Right ventricle myocardium inferior (tissue), 1 donor: Measurements from ENCODE around the gene TPCN1. TPM values are rescaled to one million over a fixed set of nuclear protein-coding genes. Genes with fewer than 3 reads are reported as not detected.

Source experiments
- ATAC-seq: fragments of 200-7000 bp; cut with Tn5 transposase; one replicate; pipeline ENCODE4 v1.9.1; 2020; ENCODE audit warnings: mild to moderate bottlenecking, moderate library complexity
- DNase-seq: peaks from one replicate; pipeline ENCODE4 v3.0.0; 2021; ENCODE audit errors: missing footprints
- intact Hi-C: fragments of 100-400 bp; cut with DNase I; formaldehyde crosslinking; loops from one replicate; pipeline ENCODE4 v1.11.0; 2022
- microRNA-seq: library from miRNA; unstranded; fragments of <30 nt; microRNA quantifications from one replicate; pipeline ENCODE4 v1.2.0, GENCODE V29; 2020
- total RNA-seq: library from RNA; stranded (reverse); fragmentation: NEBNext Ultra II Directional; extraction: Animal tissue kit (Norgen Biotek cat#: 25700); gene quantifications from one replicate; pipeline ENCODE4 v1.2.1, GENCODE V29; 2021
- donor health status: DM: no; HTN: yes; CAD: no; lungs with severe emphysema.

Gene TPCN1
- total RNA-seq, 1 donor from 2014 or later, result 120 TPM

DNA sequence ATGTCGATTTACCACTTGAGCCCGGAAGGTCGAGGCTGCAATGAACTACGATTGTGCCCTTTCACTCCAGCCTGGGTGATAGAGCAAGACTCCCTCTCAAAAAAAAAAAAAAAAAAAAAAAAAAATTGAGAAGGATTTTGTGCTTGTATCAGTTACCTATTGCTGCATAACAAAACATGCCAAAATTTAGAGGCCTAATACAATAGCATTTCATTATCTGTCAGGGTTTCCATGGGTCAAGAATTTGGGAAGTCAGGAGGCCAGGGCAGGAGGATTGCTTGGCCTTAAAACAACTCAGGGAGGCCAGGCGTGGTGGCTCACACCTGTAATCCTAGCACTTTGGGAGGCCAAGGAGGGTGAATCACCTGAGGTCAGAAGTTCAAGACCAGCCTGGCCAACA, 118.3 kb downstream of the TPCN1 start:
- DNase-seq (no peak), ATAC-seq (no peak)
- intact Hi-C loops, result no loop called here

DNA sequence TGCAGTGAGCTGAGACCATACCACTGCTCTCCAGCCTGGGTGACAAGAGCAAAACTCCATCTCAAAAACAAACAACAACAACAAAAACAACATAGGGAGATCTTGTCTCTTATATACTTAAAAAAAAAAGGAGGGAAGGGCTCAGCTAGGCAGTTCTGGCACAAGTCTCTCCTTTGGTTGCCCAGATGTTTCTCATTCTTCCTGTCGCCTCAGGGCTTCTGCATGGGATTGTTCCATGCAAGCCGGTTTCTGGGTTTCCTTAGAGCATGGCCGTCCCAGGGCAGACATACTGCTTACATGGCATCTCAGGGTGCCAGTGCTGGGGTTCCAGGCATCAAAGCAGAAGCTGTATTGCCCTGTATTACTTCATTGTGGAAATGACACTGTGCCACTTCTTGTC, 118.8 kb downstream of the TPCN1 start:
- intact Hi-C loops, result no loop called here
- DNase-seq (no peak), ATAC-seq (no peak)

DNA sequence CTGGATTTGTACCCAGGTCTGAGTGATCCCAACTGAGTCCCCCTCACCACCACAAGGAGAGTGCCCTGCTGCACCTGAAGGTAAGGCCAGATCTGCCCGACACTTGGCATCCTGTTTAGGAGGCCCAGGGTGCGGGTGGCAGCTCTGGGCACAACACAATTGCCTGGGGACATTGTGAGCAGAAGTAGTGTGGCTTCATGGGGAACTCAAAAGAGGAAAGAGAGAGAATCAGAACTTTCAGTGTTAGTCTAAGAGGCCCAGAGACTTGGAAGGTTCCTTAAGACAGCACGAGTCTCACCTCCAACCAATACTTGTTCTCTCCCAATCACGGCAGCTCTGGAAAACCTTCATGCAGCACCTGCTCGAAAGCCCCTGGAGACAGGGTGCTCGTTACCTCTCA, 120.3 kb downstream of the TPCN1 start:
- ATAC-seq, result no peak

DNA sequence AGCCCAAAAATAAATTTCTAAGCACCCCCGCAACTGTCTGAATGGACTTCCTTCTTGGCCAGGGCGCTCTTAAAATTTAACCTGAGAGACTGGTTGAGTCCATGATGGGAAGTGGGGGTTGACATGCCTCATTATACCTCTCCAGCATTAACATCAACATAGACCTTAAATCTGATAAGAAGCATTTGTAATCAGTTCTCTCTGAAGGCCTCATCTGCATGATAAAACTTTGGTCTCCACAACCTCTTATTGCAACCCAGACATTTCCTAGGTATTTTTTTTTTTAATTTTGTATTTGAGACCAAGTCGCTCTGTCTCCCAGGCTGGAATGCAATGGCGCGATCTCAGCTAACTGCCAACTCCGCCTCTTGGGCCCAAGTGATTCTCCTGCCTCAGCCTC, 124.1 kb downstream of the TPCN1 start:
- ATAC-seq, result no peak
- DNase-seq, result no peak
- intact Hi-C loops, result no loop called here

More for the DNA sequence above, 120.3 kb downstream of the TPCN1 start:
- intact Hi-C loops, result no loop called here
- DNase-seq, result no peak

DNA sequence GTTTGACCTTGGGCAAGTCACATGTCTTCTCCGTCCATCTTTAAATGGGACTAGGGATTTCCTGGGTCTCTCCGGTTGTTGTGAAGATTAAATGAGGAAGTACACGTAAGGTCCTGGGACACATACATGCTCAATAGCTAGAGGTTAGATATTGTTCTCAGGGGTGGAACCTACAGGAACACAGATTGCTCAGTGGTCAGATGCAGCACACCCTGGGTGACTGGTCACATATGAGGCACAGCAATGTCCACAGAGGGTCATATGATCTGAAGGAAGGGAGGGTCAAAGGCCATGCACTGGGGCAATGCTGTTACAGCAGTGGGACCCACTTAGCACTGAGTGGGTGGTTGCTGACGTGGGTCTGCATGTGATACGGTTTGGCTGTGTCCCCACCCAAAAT, 125.1 kb downstream of the TPCN1 start:
- no peak for DNase-seq
- intact Hi-C loops, result no loop called here
- no peak for ATAC-seq

DNA sequence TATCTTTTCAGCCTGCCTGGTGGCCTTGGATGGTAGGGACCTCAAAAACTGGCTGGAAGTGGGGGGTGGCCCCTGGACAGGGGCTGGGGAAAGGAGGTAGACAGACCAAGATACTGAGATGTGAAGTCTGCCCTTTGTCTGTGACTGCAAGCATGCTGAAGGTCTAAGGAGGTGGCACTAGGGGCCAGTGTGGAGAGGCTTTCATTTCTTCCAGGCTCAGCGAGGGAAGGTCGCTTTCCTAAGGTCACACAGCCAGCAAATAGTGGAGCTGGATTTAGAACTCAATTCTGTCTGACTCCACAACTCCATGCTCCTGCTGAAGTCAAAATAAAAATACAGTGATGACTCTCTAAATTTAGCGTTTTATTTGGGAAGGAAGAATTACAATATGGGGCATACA, 125.8 kb downstream of the TPCN1 start:
- intact Hi-C loops, result no loop called here
- DNase-seq (no peak), ATAC-seq (no peak)

DNA sequence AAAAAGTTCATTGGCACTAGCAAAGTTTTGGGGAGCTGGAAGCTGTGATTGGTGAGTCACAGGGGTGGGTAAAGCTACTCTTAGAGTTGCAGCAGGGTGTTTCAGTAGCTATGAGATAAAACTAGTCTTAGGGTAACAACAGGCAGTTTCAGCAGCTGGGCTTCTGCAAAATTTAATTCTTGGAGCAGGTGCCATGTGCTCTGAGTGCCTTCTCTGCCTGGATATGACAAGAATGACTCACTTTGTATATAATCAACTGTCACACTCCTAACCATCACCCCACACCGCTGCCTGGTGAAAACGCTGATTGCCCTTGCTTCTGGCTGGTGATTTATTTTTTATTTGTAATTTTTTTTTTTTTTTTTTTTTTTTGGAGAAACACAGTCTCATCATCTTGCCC, 126.6 kb downstream of the TPCN1 start:
- intact Hi-C loops, result no loop called here
- DNase-seq, result no peak
- ATAC-seq, result no peak

Small RNAs within 50 kb of the gene (microRNA-seq; reads per million reads assigned to microRNA genes)
- gene MIR6762, result not detected

Other genes starting within 250 kb of the TPCN1 start
- gene OAS2, start 242.9 kb upstream of the TPCN1 start, total RNA-seq, result 5.0 TPM
- gene DTX1, start 164.7 kb upstream of the TPCN1 start, total RNA-seq, result 3.7 TPM
- gene RASAL1, start 85.7 kb upstream of the TPCN1 start, total RNA-seq, result not detected
- gene CFAP73, start 71.7 kb upstream of the TPCN1 start, total RNA-seq, result not detected
- gene DDX54, start 36.0 kb upstream of the TPCN1 start, total RNA-seq, result 38.5 TPM
- gene RITA1, start 35.7 kb upstream of the TPCN1 start, total RNA-seq, result 18.1 TPM
- gene SLC8B1, start 113.6 kb downstream of the TPCN1 start, total RNA-seq, result 13.3 TPM
- 40.3 TPM for gene PLBD2, start 137.1 kb downstream of the TPCN1 start, total RNA-seq
- gene SDS, start 182.4 kb downstream of the TPCN1 start, total RNA-seq, result not detected
- 8.5 TPM for gene SDSL, start 200.9 kb downstream of the TPCN1 start, total RNA-seq